K562 (cell line): ENCODE data around the gene PHYH. TPM values are rescaled to one million over a fixed set of nuclear protein-coding genes. Genes with fewer than 3 reads are reported as not detected.
"Not testable (repeated sequence)": the region's sequence is repeated elsewhere in the genome, so short reads cannot be mapped to it uniquely, and the experiment has no call there.

Experiments used
- ATAC-seq: fragments of 200-7000 bp; cut with Tn5 transposase; 3 replicates; pipeline ENCODE4 v1.9.1; 2020; ENCODE audit warnings: moderate library complexity
- BruUV-seq: library from RNA; stranded (reverse); fragments of 400-500 nt; replicated peaks from 2 replicates; lab custom pipeline; 2021; lab: Mats Ljungman, UMichigan
- CTCF ChIA-PET: fragments of 300-600 bp; formaldehyde crosslinking; extraction: SDS; loops from one replicate; lab custom pipeline; 2021; ENCODE audit warnings: low intra/inter-chr PET ratio; lab: Yijun Ruan, JAX
- POLR2A ChIA-PET: fragments of 300-600, 350-650 bp; sonication (Branson Sonifier 250); formaldehyde crosslinking; extraction: SDS; loops from one replicate; lab custom pipeline; 2021; ENCODE audit warnings: antibody characterized with exemption, inconsistent platforms; lab: Yijun Ruan, JAX
- DNase-seq, 4 experiments: peaks; one replicate each; pipeline versions ENCODE4 v3.0.0 to v3.0.0-alpha.2; 2011 to 2018; ENCODE audit warnings: low spot score in 3 of 4, mixed read lengths in 3 of 4; ENCODE audit errors: extremely low read depth in 1 of 4
- FAIRE-seq: peaks from 2 replicates; lab custom pipeline; 2011; peaks lifted over from hg19 to GRCh38; lab: Jason Lieb, UNC
- H2AFZ ChIP-seq: 2 replicates; pipeline ENCODE4 v1.6.0; 2011; ENCODE audit warnings: low read depth, low read length, control low read depth, inconsistent platforms
- H3K27ac ChIP-seq: fragments of 200-600 bp; 3 replicates; pipeline ENCODE4 v1.8.0; 2011; ENCODE audit warnings: low read depth, mild to moderate bottlenecking, control low read depth, inconsistent platforms, low read length, moderate library complexity, mixed read lengths; ENCODE audit errors: extremely low read depth
- H3K27me3 ChIP-seq, 2 experiments: fragments of 300-600 bp in 1 of 2; 2 replicates in 1 of 2; 3 replicates in 1 of 2; pipeline versions ENCODE4 v1.6.0 to v1.8.0; 2011; ENCODE audit warnings: inconsistent platforms in 2 of 2, low read length in 2 of 2, mild to moderate bottlenecking in 1 of 2, mixed read lengths in 1 of 2, moderate library complexity in 1 of 2; ENCODE audit not compliant: control insufficient read depth in 2 of 2, insufficient read depth in 2 of 2
- H3K36me3 ChIP-seq: fragments of 300-600 bp; 3 replicates; pipeline ENCODE4 v1.8.0; 2011; ENCODE audit warnings: mild to moderate bottlenecking, low read length, inconsistent platforms; ENCODE audit not compliant: control insufficient read depth, insufficient read depth
- H3K4me1 ChIP-seq, 2 experiments: fragments of 200-600 bp in 1 of 2; replicated peaks in 1 of 2; 2 replicates in 1 of 2; 3 replicates in 1 of 2; pipeline versions ENCODE4 v1.5.1 to v1.8.0; 2011; ENCODE audit warnings: inconsistent platforms in 2 of 2, low read length in 2 of 2, mild to moderate bottlenecking in 1 of 2, mixed read lengths in 1 of 2, moderate library complexity in 1 of 2; ENCODE audit not compliant: control insufficient read depth in 2 of 2, insufficient read depth in 2 of 2
- H3K4me2 ChIP-seq: 2 replicates; pipeline ENCODE4 v1.6.1; 2011; ENCODE audit warnings: low read length, control low read depth, inconsistent platforms, mixed read lengths; ENCODE audit not compliant: insufficient read depth
- H3K4me3 ChIP-seq: fragments of 200-600 bp; sonication (generic), shearing (Covaris generic); 2 replicates; pipeline ENCODE4 v1.5.1; 2016; ENCODE audit warnings: control low read depth, inconsistent platforms
- H3K79me2 ChIP-seq: fragments of 200-600 bp; 3 replicates; pipeline ENCODE4 v1.8.0; 2011; ENCODE audit warnings: low read length, inconsistent platforms; ENCODE audit not compliant: control insufficient read depth, insufficient read depth
- H3K9ac ChIP-seq, 2 experiments: 2 replicates each; pipeline versions ENCODE4 v1.6.0 to v1.6.1; 2011; ENCODE audit warnings: low read depth in 2 of 2, low read length in 2 of 2, control low read depth in 1 of 2, inconsistent platforms in 1 of 2, mild to moderate bottlenecking in 1 of 2, mixed read lengths in 1 of 2; ENCODE audit not compliant: insufficient read depth in 1 of 2
- H3K9me1 ChIP-seq: one replicate; pipeline ENCODE4 v1.6.0; 2011; ENCODE audit warnings: inconsistent platforms, mild to moderate bottlenecking, low read length, moderate library complexity; ENCODE audit not compliant: control insufficient read depth, insufficient read depth
- H3K9me3 ChIP-seq: replicated peaks from 2 replicates; pipeline ENCODE4 v1.5.1; 2011; ENCODE audit warnings: low read depth, low read length, inconsistent platforms; ENCODE audit not compliant: control insufficient read depth, insufficient read depth
- H4K20me1 ChIP-seq: replicated peaks from 2 replicates; pipeline ENCODE4 v1.6.1; 2011; ENCODE audit warnings: low read length, inconsistent platforms, mixed read lengths; ENCODE audit not compliant: control insufficient read depth, insufficient read depth
- GTF2E2 ChIP-seq: fragments of 200-800 bp; sonication (Bioruptor generic); IDR thresholded peaks from 2 replicates; pipeline ENCODE4 v1.6.1; 2016; ENCODE audit warnings: missing genetic modification characterization, missing compliant biosample characterization
- RHOXF2B ChIP-seq: fragments of 250-450 bp; sonication (Bioruptor Pico); conservative IDR thresholded peaks from 2 replicates; pipeline ENCODE4 v1.5.1; 2021
- TEAD2 ChIP-seq: fragments of 450-650 bp; IDR thresholded peaks from 2 replicates; pipeline ENCODE4 v1.6.1; 2016; ENCODE audit warnings: missing genetic modification characterization, control low read depth, missing compliant biosample characterization
- WGBS: fragments of 100-300 bp; shearing (Covaris generic); methylation state at CpG from one replicate; pipeline ENCODE4 v1.1.6; 2016; ENCODE audit warnings: low coverage, mixed read lengths; ENCODE audit not compliant: insufficient coverage; ENCODE audit errors: missing lambda C conversion rate; 5-methylcytosine and 5-hydroxymethylcytosine counted together
- in situ Hi-C: fragments of 300-500 bp; cut with MboI; formaldehyde crosslinking; loops from 4 replicates; pipeline ENCODE4 v1.15.0; 2018; ENCODE audit warnings: inconsistent platforms, mixed read lengths
- intact Hi-C: fragments of 100-400 bp; cut with micrococcal nuclease; formaldehyde crosslinking; loops from 2 replicates; pipeline ENCODE4 v1.14.2; 2022
- polyA plus RNA-seq, 8 experiments: library from polyadenylated mRNA; depleted of rRNA in 4 of 8; stranded (reverse) in 5 of 8; unstranded in 3 of 8; fragments of >200 nt; fragmentation: Nextera tagmentation in 2 of 8; fragmentation: Illumina TruSeq in 1 of 8; extraction: Ambion mirVana in 2 of 8; extraction: Trizol in 1 of 8; gene quantifications; 2 replicates each; pipeline versions ENCODE4 v1.2.1 to v1.2.3, GENCODE V29; 2011 to 2014; ENCODE audit warnings: inconsistent platforms in 1 of 8, missing spikeins in 1 of 8
- total RNA-seq, 7 experiments: library from RNA; depleted of rRNA in 6 of 7; stranded (reverse); fragments of >200 nt in 6 of 7; fragmentation: Illumina TruSeq in 2 of 7; extraction: Trizol in 2 of 7; gene quantifications; 2 replicates each; pipeline versions ENCODE4 v1.2.1 to v1.2.3, GENCODE V29; 2011 to 2021; ENCODE audit warnings: low replicate concordance in 1 of 7
- TF ChIP-seq, protein P1 (sequence below): fragments of 150-350 bp; IDR thresholded peaks from 2 replicates; pipeline ENCODE4 v1.6.1; 2014; ENCODE audit warnings: low read depth, mild to moderate bottlenecking, low read length, borderline replicate concordance
- TF ChIP-seq, protein P2 (sequence below): sonication (generic); formaldehyde crosslinking; IDR thresholded peaks from 2 replicates; pipeline ENCODE4 v1.8.1; 2022; ENCODE audit warnings: missing genetic modification reagents
- TF ChIP-seq, protein P3 (sequence below), 2 experiments: fragments of 450-650 bp in 1 of 2; sonication (generic) in 1 of 2; formaldehyde crosslinking; conservative IDR thresholded peaks; 2 replicates each; pipeline versions ENCODE4 v1.4.0 to v1.8.1; 2020 to 2022; ENCODE audit warnings: mild to moderate bottlenecking in 1 of 2, missing genetic modification reagents in 1 of 2
- TF ChIP-seq, protein P4 (sequence below): sonication (generic); formaldehyde crosslinking; IDR thresholded peaks from 2 replicates; pipeline ENCODE4 v1.8.0; 2022; ENCODE audit warnings: missing genetic modification reagents, mild to moderate bottlenecking, borderline replicate concordance

Gene PHYH
- total and polyA plus RNA-seq, 9 of the 15 experiments (the other 6 are each of a cell fraction or from before 2014, with no cell fraction given) = 3.8 to 6.9 (median 5.7) TPM

DNA sequence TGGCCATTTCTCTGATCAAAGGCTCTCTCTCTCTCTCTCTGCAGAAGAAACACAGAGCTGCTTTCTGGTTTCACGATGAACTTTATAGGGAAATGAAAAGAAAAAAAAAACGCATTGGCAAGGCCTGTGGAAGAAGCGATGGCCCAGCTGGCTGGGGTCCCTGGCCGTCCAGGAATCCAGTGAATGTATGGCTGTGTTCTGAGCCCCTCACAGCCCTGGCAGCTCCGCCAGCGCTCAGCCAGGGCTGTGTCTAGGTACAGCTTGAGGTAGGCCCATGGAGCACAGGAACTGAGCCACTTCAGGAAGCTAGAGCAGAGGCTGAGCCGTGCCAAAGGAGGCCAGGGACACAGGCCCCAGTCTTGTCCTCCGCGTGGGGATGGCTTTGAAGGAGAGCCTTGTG, 52.6 kb downstream of the PHYH start (continued):
- TF ChIP-seq, protein P1, sequence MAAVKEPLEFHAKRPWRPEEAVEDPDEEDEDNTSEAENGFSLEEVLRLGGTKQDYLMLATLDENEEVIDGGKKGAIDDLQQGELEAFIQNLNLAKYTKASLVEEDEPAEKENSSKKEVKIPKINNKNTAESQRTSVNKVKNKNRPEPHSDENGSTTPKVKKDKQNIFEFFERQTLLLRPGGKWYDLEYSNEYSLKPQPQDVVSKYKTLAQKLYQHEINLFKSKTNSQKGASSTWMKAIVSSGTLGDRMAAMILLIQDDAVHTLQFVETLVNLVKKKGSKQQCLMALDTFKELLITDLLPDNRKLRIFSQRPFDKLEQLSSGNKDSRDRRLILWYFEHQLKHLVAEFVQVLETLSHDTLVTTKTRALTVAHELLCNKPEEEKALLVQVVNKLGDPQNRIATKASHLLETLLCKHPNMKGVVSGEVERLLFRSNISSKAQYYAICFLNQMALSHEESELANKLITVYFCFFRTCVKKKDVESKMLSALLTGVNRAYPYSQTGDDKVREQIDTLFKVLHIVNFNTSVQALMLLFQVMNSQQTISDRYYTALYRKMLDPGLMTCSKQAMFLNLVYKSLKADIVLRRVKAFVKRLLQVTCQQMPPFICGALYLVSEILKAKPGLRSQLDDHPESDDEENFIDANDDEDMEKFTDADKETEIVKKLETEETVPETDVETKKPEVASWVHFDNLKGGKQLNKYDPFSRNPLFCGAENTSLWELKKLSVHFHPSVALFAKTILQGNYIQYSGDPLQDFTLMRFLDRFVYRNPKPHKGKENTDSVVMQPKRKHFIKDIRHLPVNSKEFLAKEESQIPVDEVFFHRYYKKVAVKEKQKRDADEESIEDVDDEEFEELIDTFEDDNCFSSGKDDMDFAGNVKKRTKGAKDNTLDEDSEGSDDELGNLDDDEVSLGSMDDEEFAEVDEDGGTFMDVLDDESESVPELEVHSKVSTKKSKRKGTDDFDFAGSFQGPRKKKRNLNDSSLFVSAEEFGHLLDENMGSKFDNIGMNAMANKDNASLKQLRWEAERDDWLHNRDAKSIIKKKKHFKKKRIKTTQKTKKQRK = no peak
- TF ChIP-seq, protein P2, sequence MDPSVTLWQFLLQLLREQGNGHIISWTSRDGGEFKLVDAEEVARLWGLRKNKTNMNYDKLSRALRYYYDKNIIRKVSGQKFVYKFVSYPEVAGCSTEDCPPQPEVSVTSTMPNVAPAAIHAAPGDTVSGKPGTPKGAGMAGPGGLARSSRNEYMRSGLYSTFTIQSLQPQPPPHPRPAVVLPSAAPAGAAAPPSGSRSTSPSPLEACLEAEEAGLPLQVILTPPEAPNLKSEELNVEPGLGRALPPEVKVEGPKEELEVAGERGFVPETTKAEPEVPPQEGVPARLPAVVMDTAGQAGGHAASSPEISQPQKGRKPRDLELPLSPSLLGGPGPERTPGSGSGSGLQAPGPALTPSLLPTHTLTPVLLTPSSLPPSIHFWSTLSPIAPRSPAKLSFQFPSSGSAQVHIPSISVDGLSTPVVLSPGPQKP (CRISPR knock-in tag) = no peak
- TF ChIP-seq GTF2E2 (tag) (no peak), RHOXF2B (CRISPR knock-in tag) (no peak), TEAD2 (no peak)
- TF ChIP-seq, protein P3, sequence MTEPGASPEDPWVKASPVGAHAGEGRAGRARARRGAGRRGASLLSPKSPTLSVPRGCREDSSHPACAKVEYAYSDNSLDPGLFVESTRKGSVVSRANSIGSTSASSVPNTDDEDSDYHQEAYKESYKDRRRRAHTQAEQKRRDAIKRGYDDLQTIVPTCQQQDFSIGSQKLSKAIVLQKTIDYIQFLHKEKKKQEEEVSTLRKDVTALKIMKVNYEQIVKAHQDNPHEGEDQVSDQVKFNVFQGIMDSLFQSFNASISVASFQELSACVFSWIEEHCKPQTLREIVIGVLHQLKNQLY (CRISPR knock-in tag; conservative IDR thresholded peaks at IDR 0.05) = no peak
- TF ChIP-seq, protein P4, sequence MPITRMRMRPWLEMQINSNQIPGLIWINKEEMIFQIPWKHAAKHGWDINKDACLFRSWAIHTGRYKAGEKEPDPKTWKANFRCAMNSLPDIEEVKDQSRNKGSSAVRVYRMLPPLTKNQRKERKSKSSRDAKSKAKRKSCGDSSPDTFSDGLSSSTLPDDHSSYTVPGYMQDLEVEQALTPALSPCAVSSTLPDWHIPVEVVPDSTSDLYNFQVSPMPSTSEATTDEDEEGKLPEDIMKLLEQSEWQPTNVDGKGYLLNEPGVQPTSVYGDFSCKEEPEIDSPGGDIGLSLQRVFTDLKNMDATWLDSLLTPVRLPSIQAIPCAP (CRISPR knock-in tag) = no peak

DNA sequence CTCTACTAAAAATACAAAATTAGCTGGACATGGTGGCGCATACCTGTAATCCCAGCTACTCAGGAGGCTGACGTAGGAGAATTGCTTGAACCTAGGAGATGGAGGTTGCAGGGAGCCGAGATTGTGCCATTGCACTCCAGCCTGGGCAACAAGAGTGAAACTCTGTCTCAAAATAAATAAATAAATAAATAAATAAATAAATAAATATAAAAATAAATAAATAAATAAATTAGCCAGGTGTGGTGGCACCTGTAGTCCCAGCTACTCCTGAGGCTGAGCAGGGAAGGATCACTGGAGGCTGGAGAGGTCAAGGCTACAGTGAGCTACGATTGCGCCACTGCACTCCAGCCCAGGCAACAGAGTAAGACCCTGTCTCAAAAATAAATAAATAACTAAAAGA, 57.6 kb downstream of the PHYH start:
- H2AFZ ChIP-seq, H3K79me2 ChIP-seq, POLR2A ChIA-PET, H3K27ac ChIP-seq, H3K36me3 ChIP-seq, H4K20me1 ChIP-seq, ATAC-seq, DNase-seq, BruUV-seq, H3K4me2 ChIP-seq, H3K4me3 ChIP-seq, H3K9me1 ChIP-seq, in situ Hi-C loops, H3K4me1 ChIP-seq, FAIRE-seq, H3K9me3 ChIP-seq, H3K9ac ChIP-seq, CTCF ChIA-PET, intact Hi-C loops: not testable (repeated sequence)
- peaks cover 4 to 28% of the 10 kb centered on the region in 2 experiments for H3K27me3 ChIP-seq
- 37% methylated on average over 5 of the region's 5 CpGs for WGBS
